HG02973 (cell line): ENCODE measurements around the gene WDR90.
A peak's percentile ranks its signal among the peaks of the same experiment; 100 is the strongest.

Experiments used
- ATAC-seq: cut with Tn5 transposase; IDR thresholded peaks from one replicate; pipeline ENCODE4 v1.9.1; 2021; ENCODE audit warnings: moderate library complexity; ENCODE audit not compliant: unreplicated experiment

The WDR90 gene

DNA sequence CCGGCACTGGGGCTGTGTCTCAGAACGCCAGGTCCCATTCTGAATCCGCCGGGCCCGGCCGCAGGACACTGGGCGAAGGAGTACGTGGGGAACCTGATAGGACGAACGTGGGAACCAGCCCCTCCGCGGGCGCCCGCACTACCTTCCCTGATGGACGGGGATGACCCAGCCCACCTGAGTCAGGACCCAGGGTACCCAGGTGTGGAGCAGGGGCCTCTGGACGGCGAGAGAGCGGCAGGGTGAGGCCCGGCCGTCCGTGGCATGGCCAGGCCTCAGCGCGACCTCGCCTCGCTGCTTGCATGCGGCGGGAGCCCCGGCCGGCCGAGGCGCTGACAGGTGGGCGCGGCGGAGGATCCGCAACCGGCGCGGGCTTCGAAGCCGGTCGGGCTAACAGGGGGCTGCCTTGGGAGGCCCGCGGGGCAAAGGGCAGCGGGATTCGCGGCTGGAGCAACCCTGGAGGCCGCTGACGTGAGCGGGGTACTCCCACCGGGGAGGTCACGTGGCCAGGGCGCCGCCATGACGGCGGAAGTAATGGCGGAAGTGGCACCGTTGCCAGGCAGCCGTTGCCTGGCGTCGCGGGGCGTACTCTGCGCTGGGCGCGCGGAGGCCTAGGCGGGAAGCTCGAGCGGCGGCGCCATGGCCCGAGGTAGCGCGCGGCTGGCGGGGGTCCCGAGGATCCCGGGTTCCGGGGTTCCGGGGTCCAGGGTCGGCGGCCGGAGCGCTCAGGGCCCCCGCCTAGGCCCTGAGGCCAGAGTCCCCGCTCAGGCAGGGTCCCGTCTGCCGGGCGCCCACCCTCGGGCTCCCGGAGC lies at the start of gene WDR90:
Gene WDR90 (plus strand): TSS at position 585 of the 809 bp plus-strand sequence. CDS start 52 bp downstream, at position 637.
- peak; percentile 52 for ATAC-seq

DNA sequence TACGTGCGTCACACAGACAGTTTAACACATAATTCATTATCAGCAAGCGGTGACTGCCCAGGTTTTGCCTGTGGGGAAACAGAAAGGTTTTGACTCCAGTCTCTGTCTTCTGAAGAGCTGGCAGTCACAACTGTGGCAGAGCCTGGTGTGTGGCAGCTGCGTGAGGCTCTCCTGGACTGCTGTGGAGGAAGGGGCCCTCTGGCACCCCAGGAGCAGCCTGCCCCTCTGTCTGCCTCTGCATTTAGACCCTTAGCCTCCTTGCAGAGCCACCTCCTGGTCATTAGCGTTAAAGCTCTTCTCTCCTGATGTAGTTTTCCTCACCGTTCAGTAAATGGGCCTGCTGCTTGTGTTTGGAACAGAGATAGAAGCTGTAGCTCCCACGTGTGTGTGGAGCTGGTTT lies 48.4 kb upstream of the WDR90 start:
- ATAC-seq: no peak

DNA sequence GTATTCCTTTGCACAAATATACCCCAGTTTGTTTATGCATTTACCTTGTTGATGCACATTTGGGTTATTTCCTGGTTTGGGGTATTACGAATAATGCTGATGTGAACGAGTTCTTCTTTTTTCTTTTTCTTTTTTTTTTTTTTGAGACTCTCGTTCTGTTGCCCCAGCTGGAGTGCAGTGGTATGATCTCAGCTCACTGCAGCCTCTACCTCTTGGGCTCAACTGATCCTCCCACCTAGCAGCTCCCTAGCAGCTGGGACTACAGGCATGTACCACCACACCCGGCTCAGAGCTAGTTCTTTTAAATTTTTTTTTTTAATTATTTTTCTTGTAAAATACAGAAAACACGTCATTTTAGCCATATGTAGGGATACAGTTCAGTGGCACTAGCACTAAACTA lies 45.2 kb upstream of the WDR90 start:
- no peak for ATAC-seq

DNA sequence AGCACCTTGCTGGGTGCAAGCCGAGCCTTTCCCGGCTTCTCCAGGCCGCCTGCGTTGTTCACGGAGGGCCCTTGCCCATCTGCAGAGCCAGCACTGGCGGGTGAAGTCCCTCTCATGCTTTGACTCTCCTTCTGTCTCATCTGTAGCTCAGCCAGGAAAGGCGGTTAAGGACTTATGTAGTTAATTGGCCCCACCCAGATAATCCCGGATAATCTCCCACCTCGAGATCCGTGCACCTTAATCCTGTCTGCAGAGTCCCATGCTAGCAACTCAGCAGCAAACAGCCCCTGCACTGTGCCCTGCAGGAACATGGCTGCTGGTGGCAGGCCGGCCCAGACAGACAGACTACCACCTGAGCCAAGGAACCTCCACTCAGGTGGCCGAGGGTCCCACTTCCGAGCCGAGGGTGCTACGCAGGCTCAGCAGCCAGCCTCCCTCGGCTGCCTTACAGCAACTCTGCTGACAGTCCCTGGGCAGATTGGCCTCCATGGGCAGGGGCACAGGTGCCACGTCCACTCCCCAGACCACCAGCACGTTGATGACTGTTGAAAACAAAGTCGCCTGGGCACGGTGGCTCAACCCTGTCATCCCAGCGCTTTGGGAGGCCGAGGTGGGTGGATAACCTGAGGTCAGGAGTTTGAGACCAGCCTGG lies 42.4 kb upstream of the WDR90 start:
- ATAC-seq: no peak

DNA sequence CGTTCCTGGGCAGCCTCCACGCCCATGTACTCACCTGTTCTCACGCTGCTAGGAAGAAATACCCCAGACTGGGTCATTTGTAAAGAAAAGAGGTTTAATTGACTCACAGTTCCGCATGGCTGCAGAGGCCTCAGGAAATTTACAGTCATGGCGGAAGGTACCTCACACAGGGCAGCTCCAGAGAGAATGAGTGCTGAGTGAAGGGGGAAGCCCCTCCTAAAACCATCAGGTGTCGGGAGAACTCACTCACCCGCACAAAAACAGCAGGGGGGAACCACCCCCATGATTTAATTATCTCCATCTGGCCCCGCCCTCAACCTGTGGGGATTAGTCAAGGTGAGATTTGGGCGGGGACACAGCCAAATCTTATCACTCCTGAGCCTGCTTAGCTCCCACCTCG lies 41.1 kb upstream of the WDR90 start:
- no peak for ATAC-seq

DNA sequence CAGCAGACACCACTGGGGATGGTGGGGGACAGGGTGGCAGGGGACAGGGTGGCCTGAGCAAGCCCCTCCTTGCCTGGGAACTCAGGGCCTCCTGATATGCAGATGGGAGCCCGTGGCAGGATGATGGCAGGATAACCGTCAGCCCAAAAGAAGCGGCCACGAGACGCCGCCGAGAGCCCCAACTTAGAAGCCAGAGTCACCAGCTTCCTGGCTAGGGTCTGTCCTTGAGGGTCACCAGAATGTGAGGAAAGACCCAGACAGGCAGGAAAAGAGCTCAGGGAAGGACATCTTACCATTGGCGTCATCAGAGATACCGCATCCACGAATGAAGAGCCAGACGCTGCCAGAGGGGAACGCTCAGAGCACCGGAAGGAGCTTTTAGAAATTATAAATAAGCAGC lies 39.8 kb upstream of the WDR90 start:
- ATAC-seq: no peak

DNA sequence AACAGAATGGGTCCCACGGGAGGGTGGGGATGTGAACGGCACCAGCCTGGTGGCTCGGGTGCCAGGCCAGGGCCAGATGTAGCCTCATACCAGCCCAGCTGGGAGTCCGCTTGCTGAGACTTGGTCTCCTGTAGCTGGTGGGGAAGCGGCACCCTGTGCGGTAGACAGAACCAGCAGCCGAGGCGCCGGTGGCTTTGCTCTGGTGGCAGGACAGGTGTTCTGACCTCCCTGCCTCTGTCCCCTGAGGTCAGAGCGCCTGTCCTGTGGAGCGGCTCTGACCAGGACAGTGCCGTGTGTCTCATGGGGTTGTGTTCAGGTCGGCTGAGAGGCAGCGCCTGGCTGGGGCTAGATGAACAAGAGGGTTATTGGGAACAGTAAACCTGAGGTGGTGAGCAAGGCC lies 39.2 kb upstream of the WDR90 start:
- no peak for ATAC-seq

DNA sequence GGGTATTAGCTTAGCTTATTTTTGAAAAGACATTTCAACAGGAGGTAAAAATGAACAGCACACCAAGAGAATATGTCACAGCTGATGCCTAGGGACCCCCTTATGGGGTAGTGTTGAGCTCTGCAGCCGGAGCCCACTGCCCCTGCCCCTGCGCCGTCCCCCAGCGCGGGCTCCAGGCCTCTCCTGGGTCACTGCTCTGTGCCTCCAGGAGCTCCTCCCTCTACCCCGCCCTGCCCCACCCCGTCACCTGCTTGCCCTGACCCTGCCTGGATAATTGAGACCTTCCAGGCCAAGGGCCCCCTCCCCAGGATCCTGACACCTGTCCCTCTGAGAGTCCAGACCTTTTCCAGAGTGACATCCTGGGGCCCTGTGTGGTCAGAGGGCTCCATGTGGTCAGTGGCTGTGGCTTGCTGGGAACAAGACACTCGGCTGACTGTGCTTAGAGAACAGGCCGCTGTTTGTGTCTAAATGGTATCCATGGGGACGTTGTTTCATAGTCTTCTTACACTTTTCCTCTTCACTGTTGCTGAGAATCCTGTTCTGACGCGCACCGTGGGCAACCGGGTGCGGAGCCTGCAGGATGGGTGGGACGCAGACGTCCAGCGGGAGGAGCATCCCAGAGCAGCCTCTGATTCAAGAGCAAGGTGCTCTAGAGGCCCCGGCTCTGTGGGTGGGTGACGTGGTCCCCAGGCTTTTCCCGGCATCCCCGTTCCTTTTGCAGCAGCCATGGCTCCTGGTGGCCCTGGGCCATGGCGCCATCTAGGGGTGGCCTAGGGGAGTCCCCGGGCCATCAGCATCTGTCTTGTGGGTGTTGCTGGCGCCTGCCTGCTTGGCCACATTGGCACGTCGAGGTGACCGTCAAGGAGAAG lies 38.4 kb upstream of the WDR90 start:
- no peak for ATAC-seq

DNA sequence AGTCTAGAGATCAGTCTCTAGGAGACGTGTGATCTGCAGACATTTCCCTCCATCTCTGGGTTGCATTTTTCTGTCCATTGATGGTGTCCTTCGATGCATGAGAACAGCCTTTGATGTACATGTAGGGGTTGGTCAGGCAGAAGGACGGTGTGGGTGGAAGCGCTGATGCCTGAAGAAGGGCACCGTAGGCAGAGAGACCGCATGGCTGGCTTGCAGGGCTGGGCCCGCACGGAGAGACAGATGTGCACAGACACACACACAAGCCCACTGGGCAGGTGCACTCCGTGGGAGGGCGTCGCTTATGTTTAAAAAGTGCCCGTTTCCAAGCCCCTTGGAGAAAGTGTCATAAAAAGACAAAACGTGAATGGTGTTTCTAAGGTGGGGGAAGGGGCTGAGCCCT lies 34.0 kb upstream of the WDR90 start:
- ATAC-seq: no peak

DNA sequence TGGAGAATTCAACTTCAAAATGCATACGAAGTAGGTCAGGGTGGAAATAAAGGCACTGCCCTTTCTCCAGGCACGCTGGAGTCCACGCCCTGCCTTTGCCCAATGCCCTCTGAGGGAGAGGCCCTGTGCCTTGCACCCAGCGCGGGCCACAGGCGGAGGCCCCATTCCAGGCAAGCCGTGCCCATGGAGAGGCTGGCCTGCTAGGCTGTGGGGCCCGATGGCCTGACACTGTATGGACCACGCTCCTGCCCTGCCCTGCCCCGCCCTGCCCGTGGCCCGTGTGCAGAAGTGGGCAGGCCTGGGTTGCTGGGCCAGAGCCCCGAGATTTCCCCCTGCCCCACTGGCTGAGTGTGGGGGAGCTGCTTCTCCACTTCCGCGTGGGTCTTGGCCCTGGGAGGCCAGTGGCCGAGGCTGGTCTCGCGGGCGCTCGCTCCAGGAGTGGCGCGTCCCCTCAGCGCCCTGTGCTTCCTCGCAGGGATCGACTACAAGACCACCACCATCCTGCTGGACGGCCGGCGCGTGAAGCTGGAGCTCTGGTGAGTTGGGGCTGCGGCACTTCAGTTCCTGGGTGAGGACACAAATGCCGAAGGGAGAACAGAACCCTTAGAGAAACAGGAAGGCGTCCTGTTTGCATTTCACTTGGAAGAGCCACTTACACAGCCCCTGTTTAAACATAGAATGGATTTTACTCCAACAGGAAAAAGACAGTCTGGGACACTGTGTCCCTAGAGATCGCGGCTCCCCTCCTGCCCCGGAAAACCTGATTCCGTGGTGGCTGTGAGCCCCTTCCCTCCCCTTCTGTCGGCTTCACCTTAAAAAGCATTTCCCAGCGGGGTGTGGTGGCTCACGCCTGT lies 32.2 kb upstream of the WDR90 start:
- no peak for ATAC-seq

DNA sequence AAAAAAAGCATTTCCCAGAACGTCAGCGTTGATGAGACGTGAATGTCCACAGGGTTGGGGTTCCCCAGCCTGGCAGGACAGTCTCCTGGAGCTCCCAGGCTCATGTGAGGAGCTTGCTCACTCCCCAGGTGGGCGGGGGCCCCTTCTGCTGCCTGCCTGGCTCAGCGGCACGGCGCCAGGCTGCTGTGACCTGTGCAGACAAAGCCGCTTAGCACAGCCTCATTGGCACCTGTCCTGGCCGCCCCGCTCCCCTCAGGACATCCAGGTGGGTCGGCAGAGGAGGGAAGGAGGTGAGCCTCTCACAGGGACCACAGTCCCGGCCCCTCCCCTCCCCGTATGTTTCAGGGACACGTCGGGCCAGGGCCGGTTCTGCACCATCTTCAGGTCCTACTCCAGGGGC lies 31.3 kb upstream of the WDR90 start:
- ATAC-seq: no peak

DNA sequence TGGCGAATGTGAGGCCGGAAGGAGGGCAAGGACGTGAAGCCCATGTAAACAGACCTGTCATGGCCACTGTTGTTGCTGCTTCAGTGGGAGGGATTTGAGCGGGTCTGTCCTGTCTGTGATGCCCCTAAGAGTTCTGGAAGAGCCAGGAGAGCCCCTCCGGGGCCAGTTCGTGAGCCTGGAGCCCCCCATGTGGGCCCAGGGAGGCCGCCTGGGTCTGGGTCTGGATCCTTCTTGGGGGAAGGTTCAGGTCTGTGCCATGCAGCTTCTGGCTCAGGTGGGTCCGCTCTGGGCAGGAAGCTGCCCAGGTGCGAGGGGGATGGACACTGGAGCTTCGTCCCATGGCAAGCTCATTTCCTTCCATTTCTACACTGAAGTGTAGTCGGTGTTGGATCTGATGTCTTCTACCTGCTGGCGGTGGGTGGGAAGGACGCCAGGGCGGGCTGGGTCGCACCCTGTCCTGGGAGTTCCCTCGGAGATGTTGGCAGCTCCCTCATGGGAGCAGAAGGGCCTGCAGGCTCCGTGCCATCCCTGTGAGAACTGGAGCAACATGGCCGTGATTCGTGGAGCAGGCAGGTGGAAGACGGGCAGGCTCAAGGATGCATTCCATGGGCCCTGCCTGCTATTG lies 29.6 kb upstream of the WDR90 start:
- ATAC-seq: no peak

DNA sequence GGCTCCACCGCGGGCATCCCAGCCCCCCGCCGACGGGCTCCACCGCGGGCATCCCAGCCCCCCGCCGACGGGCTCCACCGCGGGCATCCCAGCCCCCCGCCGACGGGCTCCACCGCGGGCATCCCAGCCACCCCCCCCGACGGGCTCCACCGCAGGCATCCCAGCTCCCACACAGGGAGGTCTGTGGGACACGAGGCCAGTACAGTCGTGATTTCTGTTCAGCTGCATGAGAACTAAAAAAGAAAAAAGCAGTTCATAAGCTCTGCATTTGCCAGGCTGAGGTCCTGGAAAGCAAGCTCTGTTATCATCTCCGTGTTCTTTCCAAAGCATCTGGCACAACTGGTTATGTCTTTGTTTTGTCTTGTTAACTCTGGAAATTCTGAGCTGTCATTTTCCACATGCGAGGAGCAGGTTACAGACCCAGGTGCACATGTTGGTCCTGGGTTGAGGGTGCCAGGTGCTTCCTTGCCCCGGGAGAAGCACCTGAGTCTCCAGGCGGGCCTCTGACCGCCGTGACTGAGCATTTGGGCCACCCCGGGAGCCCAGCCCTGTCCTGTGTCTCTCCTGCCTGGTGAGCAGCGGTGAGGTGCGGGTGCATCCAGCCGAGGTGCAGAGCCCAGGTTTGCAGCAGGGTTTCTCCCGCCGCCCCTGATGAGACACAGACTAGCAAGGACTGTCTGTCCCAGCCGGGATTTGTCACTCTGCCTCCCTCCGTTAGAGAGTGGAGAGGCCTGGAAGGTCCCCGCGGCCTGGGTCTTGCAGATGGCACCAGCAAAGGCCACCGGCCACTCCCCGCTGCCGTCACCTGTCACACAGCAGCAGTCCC lies 28.3 kb upstream of the WDR90 start:
- ATAC-seq: no peak

DNA sequence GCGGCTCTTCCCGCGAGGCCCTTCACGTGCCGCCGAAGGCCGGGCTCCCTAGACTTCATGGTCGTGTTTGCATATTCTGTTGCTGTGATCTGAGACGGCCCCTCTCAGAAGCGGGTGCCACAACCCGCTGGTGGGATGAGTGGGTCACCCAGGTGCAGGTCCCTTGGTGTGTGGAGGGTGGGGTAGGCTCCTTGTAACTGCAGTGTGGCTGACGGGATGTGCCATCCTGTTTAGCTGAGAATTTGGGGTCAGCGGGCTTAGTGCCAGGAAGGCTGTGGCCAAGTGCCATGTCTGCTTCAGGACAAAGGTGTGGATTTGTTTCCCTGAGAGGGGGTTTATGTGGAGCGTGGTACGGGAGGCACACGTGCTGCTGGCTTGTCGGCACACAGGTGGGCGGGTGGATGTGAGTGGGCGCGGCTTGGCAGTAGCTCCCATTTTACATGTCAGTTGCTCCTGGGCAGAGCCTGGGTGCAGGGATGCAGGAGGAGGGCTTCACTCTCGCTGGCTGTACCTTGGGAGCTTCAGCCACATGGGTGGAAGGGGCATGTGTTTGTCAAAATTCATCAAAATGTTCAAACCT lies 27.5 kb upstream of the WDR90 start:
- ATAC-seq: no peak

DNA sequence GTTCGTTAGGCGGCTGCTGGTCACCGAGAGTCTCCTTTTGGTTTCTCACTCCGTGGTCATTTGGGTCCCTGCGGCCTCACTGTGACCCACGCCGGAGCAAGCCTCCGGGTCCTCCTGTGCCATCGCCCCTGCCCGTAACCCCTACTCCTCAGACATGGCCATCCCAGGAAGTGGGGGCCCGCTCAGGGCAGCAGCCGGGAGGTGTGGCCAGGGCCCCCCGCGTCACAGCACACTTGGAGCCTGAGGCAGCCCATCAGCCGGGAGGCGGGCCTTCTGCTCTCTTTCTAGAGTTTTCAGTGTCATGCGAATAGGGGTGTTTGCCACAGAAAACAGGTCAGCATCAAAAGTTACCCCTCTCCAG lies 26.3 kb upstream of the WDR90 start:
- no peak for ATAC-seq

DNA sequence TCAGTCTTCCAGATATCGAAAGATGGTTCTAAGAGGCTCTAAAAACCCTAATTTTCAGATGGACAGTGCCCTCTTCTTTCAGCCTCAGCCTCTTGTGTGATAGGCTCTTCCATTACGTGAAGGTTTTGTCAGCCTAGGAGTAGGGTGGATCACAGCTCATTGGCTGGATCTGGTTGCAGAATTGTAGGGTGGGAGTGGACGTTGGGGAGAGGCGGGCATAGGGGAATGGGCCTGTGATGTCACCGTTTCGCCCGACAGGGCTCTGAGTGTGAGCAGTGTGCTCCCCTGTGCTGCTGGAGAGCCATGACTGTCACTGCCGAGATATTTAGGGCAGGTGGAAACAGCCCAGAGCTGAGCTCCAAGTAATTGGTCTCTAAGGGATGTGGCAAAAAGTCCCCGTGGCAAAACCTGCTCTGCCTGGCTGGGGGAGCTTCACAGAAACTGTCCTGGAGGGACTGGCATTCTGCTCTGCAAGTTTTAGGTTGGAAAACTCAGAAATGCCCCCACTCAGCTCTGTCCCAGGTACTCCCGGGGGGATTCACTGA lies 24.6 kb upstream of the WDR90 start:
- no peak for ATAC-seq

DNA sequence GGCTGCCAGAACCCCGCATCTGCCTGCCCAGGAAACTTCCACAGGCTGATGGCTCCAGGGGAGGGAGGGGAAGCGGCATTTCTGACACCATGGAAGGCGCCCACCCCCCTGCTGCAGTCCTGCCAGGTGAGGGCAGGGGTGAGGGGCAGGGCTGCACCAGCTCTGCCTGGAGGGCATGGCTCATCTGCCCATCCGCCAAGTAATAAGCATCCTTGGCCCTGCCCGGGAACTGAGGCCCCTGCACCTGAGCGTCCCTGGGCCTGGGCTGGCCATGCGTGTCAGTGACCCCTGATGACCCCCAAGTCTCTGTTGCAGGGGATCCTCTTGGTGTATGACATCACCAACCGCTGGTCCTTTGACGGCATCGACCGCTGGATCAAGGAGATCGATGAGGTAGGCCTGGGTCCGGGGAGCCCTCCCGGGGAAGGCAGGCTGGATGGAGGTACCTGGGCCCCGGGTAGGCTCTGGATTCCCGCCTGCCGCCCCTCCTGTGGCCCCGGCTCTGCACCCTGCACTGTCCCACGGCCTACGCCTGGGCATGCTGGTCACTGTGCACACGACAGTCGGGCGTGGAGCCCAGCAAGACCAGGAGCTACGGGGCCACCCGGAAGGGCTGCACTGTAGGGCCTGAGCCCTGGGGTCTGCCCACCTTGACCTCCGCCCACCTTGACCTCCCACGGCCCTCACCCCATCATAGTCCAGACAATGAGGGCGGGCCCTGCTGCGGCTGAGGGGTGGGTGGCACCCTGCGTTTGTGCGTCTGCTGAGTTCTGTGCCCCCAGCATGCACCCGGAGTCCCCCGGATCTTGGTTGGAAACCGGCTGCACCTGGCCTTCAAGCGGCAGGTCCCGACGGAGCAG lies 23.8 kb upstream of the WDR90 start:
- ATAC-seq: no peak
